ENCODE results near the gene CBX5. TPM values are rescaled to one million over a fixed set of nuclear protein-coding genes. Genes with fewer than 3 reads are reported as not detected.

The CBX5 gene
- total and polyA plus RNA-seq, 2 of the 8 experiments (the other 6 are each of a cell fraction or from before 2014, with no cell fraction given): 62.4 to 231 TPM

- TF ChIP-seq, protein P1, sequence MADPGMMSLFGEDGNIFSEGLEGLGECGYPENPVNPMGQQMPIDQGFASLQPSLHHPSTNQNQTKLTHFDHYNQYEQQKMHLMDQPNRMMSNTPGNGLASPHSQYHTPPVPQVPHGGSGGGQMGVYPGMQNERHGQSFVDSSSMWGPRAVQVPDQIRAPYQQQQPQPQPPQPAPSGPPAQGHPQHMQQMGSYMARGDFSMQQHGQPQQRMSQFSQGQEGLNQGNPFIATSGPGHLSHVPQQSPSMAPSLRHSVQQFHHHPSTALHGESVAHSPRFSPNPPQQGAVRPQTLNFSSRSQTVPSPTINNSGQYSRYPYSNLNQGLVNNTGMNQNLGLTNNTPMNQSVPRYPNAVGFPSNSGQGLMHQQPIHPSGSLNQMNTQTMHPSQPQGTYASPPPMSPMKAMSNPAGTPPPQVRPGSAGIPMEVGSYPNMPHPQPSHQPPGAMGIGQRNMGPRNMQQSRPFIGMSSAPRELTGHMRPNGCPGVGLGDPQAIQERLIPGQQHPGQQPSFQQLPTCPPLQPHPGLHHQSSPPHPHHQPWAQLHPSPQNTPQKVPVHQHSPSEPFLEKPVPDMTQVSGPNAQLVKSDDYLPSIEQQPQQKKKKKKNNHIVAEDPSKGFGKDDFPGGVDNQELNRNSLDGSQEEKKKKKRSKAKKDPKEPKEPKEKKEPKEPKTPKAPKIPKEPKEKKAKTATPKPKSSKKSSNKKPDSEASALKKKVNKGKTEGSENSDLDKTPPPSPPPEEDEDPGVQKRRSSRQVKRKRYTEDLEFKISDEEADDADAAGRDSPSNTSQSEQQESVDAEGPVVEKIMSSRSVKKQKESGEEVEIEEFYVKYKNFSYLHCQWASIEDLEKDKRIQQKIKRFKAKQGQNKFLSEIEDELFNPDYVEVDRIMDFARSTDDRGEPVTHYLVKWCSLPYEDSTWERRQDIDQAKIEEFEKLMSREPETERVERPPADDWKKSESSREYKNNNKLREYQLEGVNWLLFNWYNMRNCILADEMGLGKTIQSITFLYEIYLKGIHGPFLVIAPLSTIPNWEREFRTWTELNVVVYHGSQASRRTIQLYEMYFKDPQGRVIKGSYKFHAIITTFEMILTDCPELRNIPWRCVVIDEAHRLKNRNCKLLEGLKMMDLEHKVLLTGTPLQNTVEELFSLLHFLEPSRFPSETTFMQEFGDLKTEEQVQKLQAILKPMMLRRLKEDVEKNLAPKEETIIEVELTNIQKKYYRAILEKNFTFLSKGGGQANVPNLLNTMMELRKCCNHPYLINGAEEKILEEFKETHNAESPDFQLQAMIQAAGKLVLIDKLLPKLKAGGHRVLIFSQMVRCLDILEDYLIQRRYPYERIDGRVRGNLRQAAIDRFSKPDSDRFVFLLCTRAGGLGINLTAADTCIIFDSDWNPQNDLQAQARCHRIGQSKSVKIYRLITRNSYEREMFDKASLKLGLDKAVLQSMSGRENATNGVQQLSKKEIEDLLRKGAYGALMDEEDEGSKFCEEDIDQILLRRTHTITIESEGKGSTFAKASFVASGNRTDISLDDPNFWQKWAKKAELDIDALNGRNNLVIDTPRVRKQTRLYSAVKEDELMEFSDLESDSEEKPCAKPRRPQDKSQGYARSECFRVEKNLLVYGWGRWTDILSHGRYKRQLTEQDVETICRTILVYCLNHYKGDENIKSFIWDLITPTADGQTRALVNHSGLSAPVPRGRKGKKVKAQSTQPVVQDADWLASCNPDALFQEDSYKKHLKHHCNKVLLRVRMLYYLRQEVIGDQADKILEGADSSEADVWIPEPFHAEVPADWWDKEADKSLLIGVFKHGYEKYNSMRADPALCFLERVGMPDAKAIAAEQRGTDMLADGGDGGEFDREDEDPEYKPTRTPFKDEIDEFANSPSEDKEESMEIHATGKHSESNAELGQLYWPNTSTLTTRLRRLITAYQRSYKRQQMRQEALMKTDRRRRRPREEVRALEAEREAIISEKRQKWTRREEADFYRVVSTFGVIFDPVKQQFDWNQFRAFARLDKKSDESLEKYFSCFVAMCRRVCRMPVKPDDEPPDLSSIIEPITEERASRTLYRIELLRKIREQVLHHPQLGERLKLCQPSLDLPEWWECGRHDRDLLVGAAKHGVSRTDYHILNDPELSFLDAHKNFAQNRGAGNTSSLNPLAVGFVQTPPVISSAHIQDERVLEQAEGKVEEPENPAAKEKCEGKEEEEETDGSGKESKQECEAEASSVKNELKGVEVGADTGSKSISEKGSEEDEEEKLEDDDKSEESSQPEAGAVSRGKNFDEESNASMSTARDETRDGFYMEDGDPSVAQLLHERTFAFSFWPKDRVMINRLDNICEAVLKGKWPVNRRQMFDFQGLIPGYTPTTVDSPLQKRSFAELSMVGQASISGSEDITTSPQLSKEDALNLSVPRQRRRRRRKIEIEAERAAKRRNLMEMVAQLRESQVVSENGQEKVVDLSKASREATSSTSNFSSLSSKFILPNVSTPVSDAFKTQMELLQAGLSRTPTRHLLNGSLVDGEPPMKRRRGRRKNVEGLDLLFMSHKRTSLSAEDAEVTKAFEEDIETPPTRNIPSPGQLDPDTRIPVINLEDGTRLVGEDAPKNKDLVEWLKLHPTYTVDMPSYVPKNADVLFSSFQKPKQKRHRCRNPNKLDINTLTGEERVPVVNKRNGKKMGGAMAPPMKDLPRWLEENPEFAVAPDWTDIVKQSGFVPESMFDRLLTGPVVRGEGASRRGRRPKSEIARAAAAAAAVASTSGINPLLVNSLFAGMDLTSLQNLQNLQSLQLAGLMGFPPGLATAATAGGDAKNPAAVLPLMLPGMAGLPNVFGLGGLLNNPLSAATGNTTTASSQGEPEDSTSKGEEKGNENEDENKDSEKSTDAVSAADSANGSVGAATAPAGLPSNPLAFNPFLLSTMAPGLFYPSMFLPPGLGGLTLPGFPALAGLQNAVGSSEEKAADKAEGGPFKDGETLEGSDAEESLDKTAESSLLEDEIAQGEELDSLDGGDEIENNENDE (IDR thresholded peaks at IDR 0.05; ENCODE audit: insufficient replicate concordance, low read length): no peak
- TF ChIP-seq USF2 (IDR thresholded peaks at IDR 0.05; ENCODE audit: low read length) (no peak), BCL11A (IDR thresholded peaks at IDR 0.05; ENCODE audit: low read depth in 2 of 2, low read length in 2 of 2) (no peak), SP4 (IDR thresholded peaks at IDR 0.05; ENCODE audit: low read length) (no peak), GABPA (IDR thresholded peaks at IDR 0.05; ENCODE audit: borderline replicate concordance, insufficient read depth, low read length) (no peak), JUND (IDR thresholded peaks at IDR 0.05; ENCODE audit: low read length) (no peak), SIN3A (conservative IDR thresholded peaks at IDR 0.05 in 1 of 2, IDR thresholded peaks at IDR 0.05 in 1 of 2; ENCODE audit: low read depth in 1 of 2, low read length in 2 of 2) (no peak), SP2 (IDR thresholded peaks at IDR 0.05; ENCODE audit: low read length) (no peak), TBP (IDR thresholded peaks at IDR 0.05; ENCODE audit: low read depth, low read length) (no peak), NANOG (IDR thresholded peaks at IDR 0.05; ENCODE audit: insufficient read depth, low read depth, low read length, poor library complexity, severe bottlenecking) (no peak), BACH1 (IDR thresholded peaks at IDR 0.05; ENCODE audit: low read length) (no peak)
Observed at GRCh38 chr12:54196396-54196795, 83.5 kb downstream of the CBX5 start (continued).
